D721Med (cell line): ENCODE results near the gene RIPK1.

Experiments used
- DNase-seq: peaks from one replicate; pipeline ENCODE4 v3.0.0; 2011; ENCODE audit warnings: low spot score; ENCODE audit not compliant: insufficient read length
- FAIRE-seq: peaks from 2 replicates; lab custom pipeline; 2011; peaks lifted over from hg19 to GRCh38; lab: Jason Lieb, UNC
- CTCF ChIP-seq: IDR thresholded peaks from 2 replicates; pipeline ENCODE4 v1.5.1; 2012; ENCODE audit warnings: mild to moderate bottlenecking, control low read depth; ENCODE audit not compliant: insufficient read depth; ENCODE audit errors: missing control alignments

RIPK1 gene

GRCh38 chr6:3079682-3080081 is 11.4 kb downstream of the RIPK1 start:
- TF ChIP-seq CTCF, result no peak
- DNase-seq, result no peak
- no peak for FAIRE-seq

- FAIRE-seq (no peak), DNase-seq (no peak)
- no peak for TF ChIP-seq CTCF
Measured at GRCh38 chr6:3081960-3082359, 13.7 kb downstream of the RIPK1 start.

- TF ChIP-seq CTCF, result no peak
- DNase-seq (no peak), FAIRE-seq (no peak)
Measured at GRCh38 chr6:3085074-3085473, 16.8 kb downstream of the RIPK1 start.

- no peak for DNase-seq
- TF ChIP-seq CTCF, result no peak
- no peak for FAIRE-seq
Measured at GRCh38 chr6:3086282-3086946, 18.1 kb downstream of the RIPK1 start.

GRCh38 chr6:3088446-3088845 is 20.2 kb downstream of the RIPK1 start:
- DNase-seq (no peak), FAIRE-seq (no peak)
- no peak for TF ChIP-seq CTCF

GRCh38 chr6:3088968-3089367 is 20.7 kb downstream of the RIPK1 start:
- FAIRE-seq (no peak), DNase-seq (no peak)
- TF ChIP-seq CTCF, result no peak

GRCh38 chr6:3090013-3090412 is 21.7 kb downstream of the RIPK1 start:
- FAIRE-seq (no peak), DNase-seq (peak; percentile 52)
- TF ChIP-seq CTCF, result no peak
